Immature natural killer cell (primary cell): ENCODE measurements around the gene GDAP2. TPM values are rescaled to one million over a fixed set of nuclear protein-coding genes. Genes with fewer than 3 reads are reported as not detected.
"Not testable (repeated sequence)": the region's sequence is repeated elsewhere in the genome, so short reads cannot be mapped to it uniquely, and the experiment has no call there.

Source experiments
- DNase-seq, 3 donors: peaks; one replicate each; pipeline ENCODE4 v3.0.0; 2022; ENCODE audit warnings: mixed read lengths in 1 of 3
- H3K27ac Mint-ChIP-seq, 6 donors: one replicate each; pipeline ENCODE4 v1.8.0; 2020; ENCODE audit warnings: mixed read lengths in 6 of 6, mild to moderate bottlenecking in 5 of 6, inconsistent platforms in 4 of 6, moderate library complexity in 3 of 6
- H3K27me3 Mint-ChIP-seq, 3 donors: one replicate each; pipeline ENCODE4 v1.8.0; 2020 to 2021; ENCODE audit warnings: low read depth in 3 of 3, mild to moderate bottlenecking in 3 of 3, mixed read lengths in 3 of 3, moderate library complexity in 3 of 3, inconsistent platforms in 1 of 3
- H3K36me3 Mint-ChIP-seq, 3 donors: one replicate each; pipeline ENCODE4 v1.8.0; 2020; ENCODE audit warnings: mixed read lengths in 3 of 3, inconsistent platforms in 2 of 3, mild to moderate bottlenecking in 2 of 3
- H3K4me1 Mint-ChIP-seq, 2 donors: one replicate each; pipeline ENCODE4 v1.8.0; 2020; ENCODE audit warnings: inconsistent platforms in 2 of 2, mild to moderate bottlenecking in 2 of 2, mixed read lengths in 2 of 2, moderate library complexity in 1 of 2
- H3K4me3 Mint-ChIP-seq, 5 donors: one replicate each; pipeline ENCODE4 v1.8.0; 2020; ENCODE audit warnings: mild to moderate bottlenecking in 5 of 5, mixed read lengths in 5 of 5, inconsistent platforms in 3 of 5, moderate library complexity in 3 of 5
- H3K9me3 Mint-ChIP-seq, 6 donors: one replicate each; pipeline ENCODE4 v1.8.0; 2020; ENCODE audit warnings: mild to moderate bottlenecking in 6 of 6, mixed read lengths in 6 of 6, inconsistent platforms in 4 of 6, moderate library complexity in 3 of 6
- polyA plus RNA-seq, 3 donors: library from polyadenylated mRNA; unstranded; fragments of 300-500 nt; fragmentation: Illumina TruSeq; gene quantifications; one replicate each; pipeline ENCODE4 v1.2.3, GENCODE V29; 2021

The GDAP2 gene
- polyA plus RNA-seq, 3 donors from 2014 or later, result 4.5 to 16.4 (median 10.6) TPM

- Mint-ChIP-seq H3K36me3 (peaks cover 27 to 37% (median 30%) of the 10 kb centered on the region in 3 donors), H3K27me3 (peaks cover 0 to 3% (median 0%) of the 10 kb centered on the region in 3 donors), H3K4me1 (no peaks in the 10 kb centered on the region), H3K4me3 (no peak overlapping the region), H3K9me3 (peaks cover 11 to 23% (median 18%) of the 10 kb centered on the region in 6 donors), H3K27ac (no peak overlapping the region)
- no peak for DNase-seq
Observed at GRCh38 chr1:117846674-117847425, 82.6 kb downstream of the GDAP2 start.

GRCh38 chr1:117844478-117844877 is 84.9 kb downstream of the GDAP2 start:
- H3K27ac Mint-ChIP-seq, H3K4me3 Mint-ChIP-seq, H3K27me3 Mint-ChIP-seq, H3K4me1 Mint-ChIP-seq, DNase-seq: not testable (repeated sequence)
- peaks cover 9 to 23% (median 19%) of the 10 kb centered on the region in 6 donors for H3K9me3 Mint-ChIP-seq
- peaks cover 26 to 37% (median 29%) of the 10 kb centered on the region in 3 donors for H3K36me3 Mint-ChIP-seq

GRCh38 chr1:117843791-117844190 is 85.6 kb downstream of the GDAP2 start:
- Mint-ChIP-seq H3K4me3 (no peak overlapping the region), H3K27ac (no peak overlapping the region), H3K9me3 (peaks cover 9 to 23% (median 19%) of the 10 kb centered on the region in 6 donors)

GRCh38 chr1:117842408-117843170 is 86.8 kb downstream of the GDAP2 start:
- peaks cover 22 to 44% (median 37%) of the 10 kb centered on the region in 3 donors for H3K36me3 Mint-ChIP-seq
- peaks cover 0 to 5% (median 2%) of the 10 kb centered on the region in 3 donors for H3K27me3 Mint-ChIP-seq
- no peaks in the 10 kb centered on the region for H3K4me1 Mint-ChIP-seq
- peaks cover 9 to 23% (median 19%) of the 10 kb centered on the region in 6 donors for H3K9me3 Mint-ChIP-seq
- no peak for DNase-seq
- H3K4me3 Mint-ChIP-seq, result no peak overlapping the region
- H3K27ac Mint-ChIP-seq, result no peak overlapping the region

More at GRCh38 chr1:117843791-117844190, 85.6 kb downstream of the GDAP2 start:
- Mint-ChIP-seq H3K4me1 (no peaks in the 10 kb centered on the region), H3K36me3 (peaks cover 26 to 37% (median 31%) of the 10 kb centered on the region in 3 donors), H3K27me3 (peaks cover 0 to 2% (median 2%) of the 10 kb centered on the region in 3 donors)
- no peak for DNase-seq

- Mint-ChIP-seq H3K4me3 (no peak overlapping the region), H3K9me3 (peaks cover 9 to 23% (median 19%) of the 10 kb centered on the region in 6 donors), H3K4me1 (no peaks in the 10 kb centered on the region), H3K27ac (no peak overlapping the region), H3K36me3 (peaks cover 22 to 39% (median 38%) of the 10 kb centered on the region in 3 donors), H3K27me3 (peaks cover 0 to 7% (median 2%) of the 10 kb centered on the region in 3 donors)
- DNase-seq, result no peak
Observed at GRCh38 chr1:117841117-117841650, 88.2 kb downstream of the GDAP2 start.

- Mint-ChIP-seq H3K27me3 (peaks cover 0 to 7% (median 4%) of the 10 kb centered on the region in 3 donors), H3K4me3 (no peak overlapping the region), H3K4me1 (no peaks in the 10 kb centered on the region), H3K36me3 (peaks cover 10 to 26% (median 24%) of the 10 kb centered on the region in 3 donors), H3K9me3 (peaks cover 4 to 12% (median 7%) of the 10 kb centered on the region in 6 donors), H3K27ac (no peak overlapping the region)
- no peak for DNase-seq
Observed at GRCh38 chr1:117838911-117839310, 90.5 kb downstream of the GDAP2 start.

- DNase-seq, result no peak
- Mint-ChIP-seq H3K4me3 (no peak overlapping the region), H3K27me3 (peaks cover 2 to 8% (median 3%) of the 10 kb centered on the region in 3 donors), H3K36me3 (peaks cover 0 to 13% (median 11%) of the 10 kb centered on the region in 3 donors), H3K27ac (no peak overlapping the region), H3K9me3 (peaks cover 0 to 4% (median 1%) of the 10 kb centered on the region in 6 donors), H3K4me1 (no peaks in the 10 kb centered on the region)
Observed at GRCh38 chr1:117836069-117836468, 93.4 kb downstream of the GDAP2 start.

- H3K27me3 Mint-ChIP-seq, result peaks cover 2 to 6% (median 5%) of the 10 kb centered on the region in 3 donors
- no peak overlapping the region for H3K4me3 Mint-ChIP-seq
- H3K36me3 Mint-ChIP-seq, result peaks cover 0 to 17% (median 7%) of the 10 kb centered on the region in 3 donors
- H3K27ac Mint-ChIP-seq, result no peak overlapping the region
- no peak for DNase-seq
- H3K4me1 Mint-ChIP-seq, result no peaks in the 10 kb centered on the region
- H3K9me3 Mint-ChIP-seq, result peaks cover 2 to 12% (median 5%) of the 10 kb centered on the region in 6 donors
Observed at GRCh38 chr1:117834416-117834815, 95.0 kb downstream of the GDAP2 start.

- no peak for DNase-seq
- no peaks in the 10 kb centered on the region for H3K4me1 Mint-ChIP-seq
- peaks cover 0 to 8% (median 0%) of the 10 kb centered on the region in 3 donors for H3K36me3 Mint-ChIP-seq
- H3K4me3 Mint-ChIP-seq, result no peak overlapping the region
- peaks cover 2 to 5% (median 2%) of the 10 kb centered on the region in 3 donors for H3K27me3 Mint-ChIP-seq
- H3K27ac Mint-ChIP-seq, result no peak overlapping the region
- peaks cover 2 to 12% (median 6%) of the 10 kb centered on the region in 6 donors for H3K9me3 Mint-ChIP-seq
Observed at GRCh38 chr1:117832453-117832852, 97.0 kb downstream of the GDAP2 start.

GRCh38 chr1:117830222-117830621 is 99.2 kb downstream of the GDAP2 start:
- Mint-ChIP-seq H3K4me3 (no peak overlapping the region), H3K4me1 (no peaks in the 10 kb centered on the region), H3K36me3 (peaks cover 0 to 4% (median 0%) of the 10 kb centered on the region in 3 donors), H3K27me3 (peaks cover 1 to 7% (median 2%) of the 10 kb centered on the region in 3 donors), H3K9me3 (peaks cover 2 to 12% (median 6%) of the 10 kb centered on the region in 6 donors), H3K27ac (no peak overlapping the region)
- DNase-seq, result no peak

GRCh38 chr1:117828201-117828600 is 101.2 kb downstream of the GDAP2 start:
- H3K4me3 Mint-ChIP-seq, result no peak overlapping the region
- peaks cover 2 to 12% (median 6%) of the 10 kb centered on the region in 6 donors for H3K9me3 Mint-ChIP-seq
- H3K36me3 Mint-ChIP-seq, result peaks cover 0 to 4% (median 0%) of the 10 kb centered on the region in 3 donors
- DNase-seq, result no peak
- H3K27ac Mint-ChIP-seq, result no peak overlapping the region
- H3K4me1 Mint-ChIP-seq, result no peaks in the 10 kb centered on the region
- H3K27me3 Mint-ChIP-seq, result peaks cover 0 to 7% (median 1%) of the 10 kb centered on the region in 3 donors

GRCh38 chr1:117826540-117827078 is 102.8 kb downstream of the GDAP2 start:
- Mint-ChIP-seq H3K27ac (no peak overlapping the region), H3K4me3 (no peak overlapping the region), H3K36me3 (peaks cover 0 to 4% (median 0%) of the 10 kb centered on the region in 3 donors), H3K27me3 (peaks cover 0 to 4% (median 0%) of the 10 kb centered on the region in 3 donors), H3K4me1 (no peaks in the 10 kb centered on the region), H3K9me3 (peaks cover 0 to 8% (median 6%) of the 10 kb centered on the region in 6 donors)
- DNase-seq, result no peak

GRCh38 chr1:117826119-117826518 is 103.3 kb downstream of the GDAP2 start:
- no peak overlapping the region for H3K4me3 Mint-ChIP-seq
- peaks cover 0 to 4% (median 0%) of the 10 kb centered on the region in 3 donors for H3K36me3 Mint-ChIP-seq
- peaks cover 0 to 8% (median 6%) of the 10 kb centered on the region in 6 donors for H3K9me3 Mint-ChIP-seq
- H3K27ac Mint-ChIP-seq, result no peak overlapping the region
- no peaks in the 10 kb centered on the region for H3K4me1 Mint-ChIP-seq
- no peak for DNase-seq
- peaks cover 0 to 4% (median 0%) of the 10 kb centered on the region in 3 donors for H3K27me3 Mint-ChIP-seq
